Measurements from ENCODE around the gene GADD45A.

Gene GADD45A

DNA sequence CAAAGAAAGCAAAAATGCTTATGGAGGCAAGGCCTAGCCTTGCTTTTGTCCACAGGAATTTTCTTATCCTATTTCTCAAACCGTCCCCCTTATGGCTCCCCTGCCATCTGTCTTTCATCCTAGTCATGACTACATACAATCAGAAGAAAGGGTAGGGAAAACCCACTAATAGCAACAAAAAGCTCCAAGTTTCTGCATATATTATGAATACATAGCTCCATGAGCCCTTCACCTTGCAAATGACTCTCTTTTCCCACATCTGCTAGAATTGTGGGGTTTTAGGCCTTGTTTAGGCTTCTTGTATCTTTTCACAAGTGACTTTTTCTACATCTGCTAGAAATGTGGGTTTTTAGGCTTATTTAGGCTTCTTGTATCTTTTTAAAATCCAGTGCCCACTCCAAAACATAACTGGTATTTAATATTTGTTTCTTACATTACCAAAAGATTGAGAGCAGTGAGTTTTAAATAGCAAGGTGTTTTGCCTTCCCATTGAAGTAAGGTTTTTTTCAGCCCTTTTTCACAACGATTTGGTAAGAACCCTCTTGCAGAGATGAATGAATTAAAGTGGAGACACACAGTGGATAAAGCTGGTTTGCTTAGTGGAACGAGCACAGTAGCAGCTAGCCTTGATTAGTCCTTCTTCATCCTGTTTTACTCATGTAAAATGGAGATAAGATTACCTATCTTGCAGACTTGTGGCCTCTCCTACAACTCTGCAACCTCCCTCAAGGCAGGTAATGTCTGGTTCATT is 4.4 kb downstream of the GADD45A start:
- peak; percentile 48 for DNase-seq (ENCODE audit: low spot score)

DNA sequence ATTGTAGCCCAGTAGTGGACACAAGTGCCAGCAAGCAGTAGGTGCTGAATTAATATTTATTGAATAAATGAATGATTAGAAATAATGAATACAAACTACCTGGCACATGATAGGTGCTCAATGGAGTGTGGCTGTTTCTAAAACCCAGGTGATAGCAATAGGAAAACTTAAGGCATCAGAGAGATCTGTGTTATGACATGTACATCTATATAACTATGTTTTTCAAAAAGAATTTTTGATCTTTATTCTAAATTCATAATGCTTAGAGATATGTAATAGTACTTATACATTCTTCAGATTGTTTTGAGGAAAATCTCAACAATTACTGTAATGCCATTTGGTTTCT is 5.0 kb downstream of the GADD45A start:
- no peak for DNase-seq (ENCODE audit: low spot score)

DNA sequence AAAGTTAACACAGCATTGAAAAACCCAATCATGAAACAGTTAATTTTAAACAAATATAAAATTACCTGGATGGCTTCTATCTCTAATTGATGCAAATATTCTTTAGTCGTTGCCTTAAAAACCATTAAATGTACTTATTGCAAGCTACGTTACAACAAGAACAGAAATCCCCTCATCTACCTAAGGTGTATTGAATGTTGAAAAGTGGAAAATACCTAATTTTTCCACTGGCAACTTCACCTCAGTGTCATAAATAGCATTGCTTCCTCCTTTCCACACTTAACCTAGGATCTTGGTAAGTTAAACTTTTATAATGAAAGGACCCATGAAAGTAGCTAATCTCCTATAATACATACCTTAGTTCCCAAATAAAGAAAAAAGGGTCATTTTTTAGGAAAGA is 5.4 kb downstream of the GADD45A start:
- no peak for DNase-seq (ENCODE audit: low spot score)

DNA sequence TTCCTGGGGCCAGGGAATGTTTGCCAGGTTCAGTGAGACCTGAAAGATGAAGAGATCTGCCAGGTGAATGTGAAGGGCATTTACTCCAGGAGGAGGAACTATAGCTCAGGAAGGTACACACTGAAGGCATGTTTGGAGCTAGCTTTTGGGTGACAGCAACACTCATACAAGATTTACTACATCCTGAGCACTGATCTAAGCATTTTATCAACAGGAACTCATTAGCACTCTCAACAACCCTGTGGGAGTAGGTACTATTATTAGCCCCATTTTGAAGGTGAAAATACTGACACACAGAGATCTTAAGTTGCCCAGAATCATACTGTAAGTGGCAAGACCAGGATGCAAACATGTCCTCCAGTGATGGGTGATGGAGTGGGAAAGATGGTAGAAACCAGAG is 6.7 kb downstream of the GADD45A start:
- DNase-seq (ENCODE audit: low spot score) = no peak

DNA sequence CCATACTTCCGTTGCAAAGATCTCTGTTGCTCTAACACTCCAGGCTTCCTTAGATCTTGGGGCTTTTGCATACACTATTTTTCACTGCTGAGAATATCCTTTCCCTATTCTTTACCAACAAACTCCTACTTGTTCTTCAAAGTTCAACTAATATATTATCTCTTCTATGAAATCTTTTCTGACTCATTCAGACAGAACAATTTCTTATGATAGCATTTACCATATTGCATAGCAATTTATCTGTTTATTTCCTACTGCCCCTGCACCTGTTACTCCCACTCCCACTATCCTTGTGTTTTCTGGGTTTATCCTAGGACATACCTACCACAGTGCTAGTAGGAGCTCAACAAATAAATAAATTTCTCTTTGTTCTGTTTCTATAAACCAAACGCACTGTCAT is 11.0 kb downstream of the GADD45A start:
- no peak for DNase-seq (ENCODE audit: low spot score)

DNA sequence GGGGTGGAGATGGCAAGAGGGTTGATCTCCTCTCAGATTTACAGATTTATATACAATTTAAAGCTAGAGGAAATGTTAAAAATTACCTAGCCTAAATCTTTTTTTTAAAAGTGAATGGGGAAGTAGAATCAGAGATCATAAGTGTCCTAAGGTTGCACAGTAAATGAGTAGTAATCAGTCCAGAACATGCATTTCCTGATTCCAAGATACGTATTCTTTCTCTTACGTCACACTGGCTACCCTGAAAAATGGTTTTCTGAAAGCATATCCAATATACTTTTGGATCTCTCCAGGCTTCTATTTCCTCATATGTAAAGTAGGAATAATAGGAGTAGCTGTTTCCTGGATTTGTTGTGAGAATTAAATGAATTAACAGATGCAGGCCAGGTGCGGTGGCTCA is 11.7 kb downstream of the GADD45A start:
- DNase-seq (ENCODE audit: low spot score) = no peak

DNA sequence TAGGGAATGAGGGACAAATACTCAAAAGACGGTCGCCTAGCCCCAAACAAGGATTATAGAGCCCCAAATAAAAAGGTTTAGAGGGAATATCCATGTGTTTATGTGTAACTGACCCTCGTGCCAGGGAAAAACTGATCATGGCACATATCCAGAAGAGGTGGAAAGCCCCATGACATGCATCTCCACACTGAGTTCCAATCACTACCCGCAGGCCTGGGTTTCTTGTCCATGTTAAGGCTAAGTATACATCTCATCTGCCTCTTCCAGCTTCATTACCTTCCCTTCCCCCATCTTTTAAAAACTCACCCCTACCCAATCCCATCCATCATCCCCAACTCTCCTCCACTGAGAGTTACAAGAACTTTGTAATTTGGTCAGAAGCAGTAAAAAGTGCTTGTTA is 15.2 kb downstream of the GADD45A start:
- DNase-seq (ENCODE audit: low spot score) = no peak

DNA sequence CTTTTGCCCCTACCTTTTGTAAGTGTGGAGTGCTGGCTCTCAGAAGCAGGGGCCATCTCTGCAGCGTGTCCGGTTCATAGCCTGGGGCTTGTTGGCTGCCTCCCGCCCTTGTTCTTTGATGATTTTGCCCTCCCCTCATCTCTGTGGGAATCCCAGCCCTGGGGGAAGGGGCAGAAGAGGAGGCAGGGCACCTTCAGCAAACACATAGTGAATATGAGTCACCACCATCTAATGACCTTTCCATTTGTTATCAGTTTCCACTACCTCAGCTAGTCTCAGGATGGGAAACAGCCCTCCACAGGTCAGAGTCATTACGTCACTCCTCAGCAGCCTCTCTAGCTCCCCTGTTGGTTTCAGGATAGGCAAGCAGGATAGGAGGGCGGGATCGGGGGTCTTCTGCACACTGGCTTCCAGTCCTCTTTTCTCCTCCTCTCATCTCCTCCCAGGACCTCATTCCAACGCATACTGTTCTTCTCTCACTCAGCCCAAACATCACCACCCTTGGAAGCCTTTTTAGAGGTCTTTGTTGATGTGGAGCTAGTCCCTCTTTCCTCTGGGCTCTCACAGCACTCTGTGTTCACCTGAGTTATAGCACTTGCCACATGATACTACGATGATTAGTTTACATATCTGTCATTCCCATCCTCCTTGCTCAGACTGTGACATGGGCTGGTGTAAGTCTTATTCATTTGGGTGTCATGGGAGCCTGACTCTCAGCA is 15.8 kb downstream of the GADD45A start:
- DNase-seq (ENCODE audit: low spot score) = peak; percentile 61

DNA sequence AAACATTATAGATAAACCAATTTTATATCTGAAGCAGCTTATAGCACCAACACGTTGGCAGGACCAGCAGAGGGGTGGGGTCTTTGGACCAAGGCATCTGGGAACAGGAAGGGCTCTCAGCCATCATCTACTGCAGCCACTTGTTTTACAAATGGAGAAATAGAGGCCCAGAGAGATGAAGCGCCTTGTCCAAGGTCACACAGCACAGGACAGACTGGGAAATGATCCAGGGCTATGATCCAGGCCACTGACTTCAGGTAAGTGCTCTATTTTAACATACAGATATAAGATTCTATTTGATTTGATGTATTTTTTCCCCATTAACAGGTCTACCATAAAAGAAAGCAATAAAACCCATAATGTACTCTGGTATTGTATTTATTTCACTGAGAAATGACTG is 16.9 kb downstream of the GADD45A start:
- no peak for DNase-seq (ENCODE audit: low spot score)

DNA sequence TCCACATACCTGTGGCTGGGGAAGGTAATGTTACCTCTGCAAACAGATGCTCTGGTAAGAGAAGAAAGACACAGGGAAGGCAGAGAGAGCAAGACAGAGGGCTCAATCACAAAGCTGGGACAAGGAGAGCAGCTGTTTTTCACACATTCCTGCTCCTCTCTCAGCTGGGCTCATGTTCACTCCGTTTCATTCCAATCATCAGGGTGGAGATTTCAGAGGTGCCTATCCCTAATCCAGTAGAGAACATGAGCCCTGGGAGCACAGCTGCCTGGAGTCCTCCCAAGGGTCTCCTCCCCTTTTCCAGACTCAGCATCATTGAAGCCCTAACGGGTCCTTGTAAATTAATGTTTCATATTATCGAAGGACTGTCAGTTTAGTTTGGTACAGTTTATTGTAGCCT is 19.4 kb downstream of the GADD45A start:
- DNase-seq (ENCODE audit: low spot score) = no peak

DNA sequence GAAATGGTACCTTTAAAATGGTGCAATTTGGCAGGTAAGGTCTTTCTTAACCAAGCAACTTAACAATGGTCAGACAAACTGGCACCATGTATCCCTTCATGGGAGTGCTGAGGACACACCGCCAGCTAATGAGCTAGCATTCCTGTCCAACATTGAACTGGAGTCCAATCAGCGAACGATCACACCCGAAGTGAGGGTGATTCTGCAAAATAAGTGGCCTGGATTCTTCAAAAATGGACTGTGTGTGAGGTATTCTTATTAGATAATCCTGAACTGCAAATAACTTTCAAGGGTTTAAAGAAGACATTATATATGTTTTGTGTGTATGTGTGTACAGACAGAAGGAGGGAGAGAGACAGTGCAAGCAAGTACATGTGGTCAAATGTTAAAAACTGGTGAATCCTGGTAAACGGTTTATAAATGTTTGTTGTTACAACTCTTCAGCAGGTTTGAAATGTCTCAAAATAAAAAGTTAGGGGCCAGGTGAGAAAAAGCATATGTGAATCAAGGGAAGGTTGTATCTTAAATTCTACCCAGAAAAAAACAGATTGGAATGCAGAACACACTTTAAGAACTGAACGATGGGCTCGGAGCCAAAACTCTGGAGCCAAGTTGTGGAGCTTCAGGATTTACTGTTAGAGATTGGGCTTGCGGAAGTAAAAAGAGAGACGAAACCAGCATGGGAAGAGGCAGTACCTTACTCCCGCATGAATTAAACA is 20.9 kb downstream of the GADD45A start:
- DNase-seq (ENCODE audit: low spot score) = no peak

DNA sequence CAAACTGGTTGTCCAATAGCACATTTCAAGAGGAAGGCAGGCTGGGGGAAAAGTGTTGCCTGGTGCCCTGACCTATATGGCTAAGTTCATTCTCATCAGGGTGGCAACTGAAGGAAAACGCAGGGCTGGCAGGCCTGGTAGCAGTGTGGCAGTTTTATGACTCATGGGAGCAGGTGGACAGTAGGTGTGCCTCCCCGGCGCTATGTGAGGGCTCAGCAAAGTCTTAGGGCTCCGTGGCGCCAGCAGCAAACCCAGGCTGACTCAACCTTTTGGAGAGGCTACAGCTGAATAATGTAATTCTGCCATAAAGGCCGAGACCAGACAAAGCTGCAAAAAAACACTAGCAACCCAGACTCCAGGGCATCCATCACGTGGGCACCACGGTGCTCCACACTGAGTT is 23.6 kb downstream of the GADD45A start:
- DNase-seq (ENCODE audit: low spot score) = no peak

DNA sequence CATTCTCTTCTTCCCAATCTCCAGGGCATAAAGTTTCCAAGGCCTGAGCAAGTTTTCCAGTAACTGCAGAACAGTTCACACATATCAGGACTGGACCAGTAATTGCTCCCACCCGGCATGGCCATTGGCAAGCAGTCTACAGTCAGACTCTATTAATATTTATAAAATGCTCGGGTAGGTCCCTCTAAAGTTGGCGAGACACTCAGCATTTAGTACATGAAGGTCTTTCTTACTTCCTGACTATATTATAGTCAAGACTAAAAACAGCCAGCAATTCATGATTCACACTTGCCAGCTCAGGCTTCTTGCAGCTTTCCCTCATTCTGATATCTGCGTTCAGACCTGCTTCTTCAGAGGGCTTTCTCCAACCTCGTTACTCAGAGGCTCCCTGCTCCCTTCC is 25.4 kb downstream of the GADD45A start:
- no peak for DNase-seq (ENCODE audit: low spot score)

DNA sequence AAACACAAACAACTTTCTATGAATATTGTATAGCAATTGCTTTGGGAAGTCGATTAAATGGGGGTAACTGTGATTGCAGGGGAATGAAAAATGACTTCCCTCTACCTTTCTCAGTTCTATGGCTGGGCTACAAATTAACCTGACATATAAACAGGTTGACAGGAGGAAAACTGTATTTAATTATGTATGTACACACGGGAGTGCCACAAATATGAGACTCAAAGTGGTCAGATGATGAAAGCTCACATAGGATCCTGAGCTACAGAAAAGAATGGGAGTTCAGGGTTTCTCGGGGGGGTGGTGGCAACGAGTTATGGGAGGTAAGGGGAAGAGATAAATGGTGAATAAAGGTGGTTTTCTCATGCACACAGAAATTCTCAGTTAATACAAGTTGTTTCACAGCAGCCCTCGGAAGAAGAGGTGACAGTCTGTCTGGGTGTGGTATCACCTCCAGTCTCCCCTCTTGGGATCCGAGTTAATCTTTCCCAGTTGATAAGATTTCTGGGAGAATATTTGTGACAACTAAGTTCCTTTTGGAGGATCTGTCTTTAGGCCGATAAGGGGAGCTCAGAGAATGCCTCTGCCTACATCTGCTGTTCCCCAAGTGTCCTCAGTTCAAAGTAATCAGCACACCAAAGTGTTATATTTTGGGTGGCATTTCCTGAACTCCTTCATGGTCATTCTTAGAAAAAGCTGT is 26.3 kb downstream of the GADD45A start:
- DNase-seq (ENCODE audit: low spot score) = peak; percentile 25

DNA sequence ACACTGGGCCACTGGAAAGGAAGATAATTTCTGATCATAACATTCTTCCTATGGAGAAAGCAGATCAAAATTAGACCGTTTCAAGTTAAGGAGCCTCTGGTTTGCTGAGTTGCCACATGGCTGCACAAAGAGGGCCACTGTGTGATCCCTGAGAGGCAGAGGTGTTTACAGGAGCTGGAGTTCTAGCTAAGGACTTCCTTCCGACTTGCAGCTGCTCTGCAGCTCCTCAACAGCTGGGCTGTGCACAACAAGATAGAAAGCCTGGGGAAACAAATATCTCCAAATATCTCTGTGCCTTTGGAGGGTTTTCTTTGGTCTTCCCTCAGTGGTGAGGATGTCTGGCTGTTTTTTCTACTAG is 26.8 kb downstream of the GADD45A start:
- no peak for DNase-seq (ENCODE audit: low spot score)

DNA sequence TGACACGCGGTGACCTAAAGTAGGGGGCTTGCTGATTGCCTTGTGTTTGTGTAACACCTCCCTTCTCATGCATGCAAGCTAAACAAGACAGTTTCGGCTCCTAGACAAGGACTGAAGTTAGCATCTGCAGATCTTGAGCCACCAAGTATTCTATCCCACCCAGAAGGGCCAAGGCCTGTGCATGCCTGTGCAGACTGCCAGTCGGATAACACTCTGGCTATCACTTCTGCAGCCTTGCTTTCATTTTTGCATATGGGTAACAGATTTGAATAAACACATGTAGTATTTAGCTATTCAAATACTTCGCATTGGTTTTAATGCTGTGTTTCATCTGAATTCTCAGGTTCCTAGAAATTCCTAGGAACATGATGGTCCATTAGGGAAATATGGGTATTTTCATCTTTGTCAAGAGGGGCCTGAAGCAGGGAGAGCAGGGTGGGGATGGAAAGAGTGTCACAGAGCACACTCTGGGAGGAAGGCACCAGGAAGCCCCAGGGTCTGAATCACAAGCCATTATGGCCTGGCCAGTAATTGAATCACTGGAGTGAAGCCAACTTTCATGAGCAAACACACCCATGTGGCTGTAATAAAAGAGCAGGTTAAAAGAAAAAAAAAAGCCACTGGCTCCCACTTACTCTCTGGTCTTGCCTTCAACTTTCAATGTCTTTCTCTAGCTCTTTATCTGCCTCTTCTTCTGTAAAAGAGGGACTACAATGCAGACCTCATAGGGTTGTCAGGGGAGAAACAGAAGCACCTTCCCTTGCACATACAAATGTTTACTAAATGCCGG is 28.3 kb downstream of the GADD45A start:
- DNase-seq (ENCODE audit: low spot score) = peak; percentile 52

DNA sequence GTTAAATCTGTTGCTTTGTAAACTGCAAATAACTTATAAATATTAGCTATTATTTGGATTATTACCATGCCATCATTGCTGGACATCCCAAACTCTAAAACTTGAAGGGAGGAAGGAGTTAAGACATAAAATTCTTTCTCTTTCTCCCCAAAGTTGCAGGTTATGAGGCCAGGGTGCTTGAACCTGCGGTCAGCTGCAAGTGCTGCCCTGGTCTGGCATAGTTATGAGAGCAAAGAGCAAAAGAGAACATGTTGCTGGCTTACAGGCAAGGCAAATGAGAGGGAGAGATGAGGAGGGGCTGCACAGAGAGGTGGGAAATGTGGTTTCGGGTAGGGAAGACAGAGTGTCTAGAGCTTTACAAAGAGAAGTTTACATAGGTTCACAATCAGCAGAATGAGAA is 30.8 kb downstream of the GADD45A start:
- no peak for DNase-seq (ENCODE audit: low spot score)

DNA sequence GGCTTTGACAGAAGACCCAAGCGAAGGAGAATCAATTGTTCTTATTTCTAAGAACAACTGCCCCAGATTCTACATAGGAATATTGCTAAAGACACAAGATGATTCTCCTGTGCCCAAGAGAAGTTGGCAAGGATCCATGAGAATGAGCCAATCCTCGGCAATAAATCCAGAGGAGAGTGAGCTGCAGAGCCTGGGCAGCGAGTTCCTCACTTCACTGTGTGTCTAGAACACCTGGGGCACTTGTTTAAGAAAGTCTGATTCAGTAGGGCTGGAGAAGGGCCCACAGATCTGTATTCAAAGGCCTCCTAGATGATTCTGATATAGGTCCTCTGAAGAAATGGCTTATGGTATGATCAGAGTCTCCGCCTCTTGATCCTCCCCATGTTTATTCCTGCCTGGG is 31.8 kb downstream of the GADD45A start:
- peak; percentile 27 for DNase-seq (ENCODE audit: low spot score)

DNA sequence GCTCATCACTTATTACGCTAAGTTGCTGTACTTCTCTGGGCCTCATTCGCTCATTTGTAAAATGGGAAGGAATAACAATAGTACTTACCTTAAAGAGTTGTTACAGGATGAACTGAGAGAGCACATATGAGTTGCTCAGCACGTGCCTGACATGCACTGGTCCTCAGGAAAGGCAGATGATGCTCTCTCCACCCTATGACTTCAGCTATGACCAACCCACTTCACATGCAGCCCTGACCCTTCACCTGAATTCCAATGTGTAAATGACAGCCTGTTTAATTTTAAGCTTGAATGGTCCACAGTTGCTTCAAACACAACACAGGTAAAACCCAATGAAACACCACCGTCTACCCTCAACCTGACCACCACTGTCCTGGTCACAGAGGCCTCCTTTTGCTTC is 32.9 kb downstream of the GADD45A start:
- DNase-seq (ENCODE audit: low spot score) = no peak

DNA sequence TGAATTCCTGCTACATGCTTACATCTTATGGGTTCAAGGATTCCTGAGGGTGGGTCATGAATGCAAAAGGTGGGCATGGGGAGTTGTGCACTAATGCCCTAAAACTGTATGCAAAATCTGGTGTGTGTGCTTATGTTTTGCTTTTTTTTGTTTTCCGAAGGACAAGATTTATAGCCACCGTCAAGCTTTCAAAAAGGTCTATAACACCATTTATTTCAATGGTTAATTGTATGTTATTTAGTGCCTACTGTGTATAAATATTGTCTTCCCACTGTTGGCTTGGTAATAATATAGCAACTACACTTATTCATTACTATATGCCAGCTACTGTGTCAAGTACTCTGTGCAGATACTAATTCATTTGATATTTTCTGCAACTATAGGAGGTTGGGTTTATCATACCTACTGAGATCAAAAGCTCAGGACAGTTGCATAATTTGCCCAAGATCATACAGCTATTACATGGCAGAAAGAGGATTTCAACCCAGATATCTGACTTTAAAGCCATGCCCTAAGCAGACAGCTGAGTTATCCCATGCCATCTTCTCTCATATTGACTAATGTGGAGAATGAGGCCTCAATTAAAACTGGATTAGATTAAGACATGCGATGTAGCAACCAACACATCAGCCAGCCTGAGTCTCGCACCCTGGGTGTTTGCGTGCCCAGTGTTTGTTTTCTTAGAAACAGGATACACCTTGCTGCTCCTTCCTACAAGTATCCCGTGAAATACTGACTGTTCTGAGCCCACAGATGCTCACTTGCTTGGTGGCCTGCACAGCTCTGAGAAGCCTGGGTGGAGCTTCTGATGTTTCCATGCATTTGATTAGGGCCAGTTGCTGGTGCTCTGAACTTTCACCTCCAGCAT is 34.6 kb downstream of the GADD45A start:
- DNase-seq (ENCODE audit: low spot score) = no peak

DNA sequence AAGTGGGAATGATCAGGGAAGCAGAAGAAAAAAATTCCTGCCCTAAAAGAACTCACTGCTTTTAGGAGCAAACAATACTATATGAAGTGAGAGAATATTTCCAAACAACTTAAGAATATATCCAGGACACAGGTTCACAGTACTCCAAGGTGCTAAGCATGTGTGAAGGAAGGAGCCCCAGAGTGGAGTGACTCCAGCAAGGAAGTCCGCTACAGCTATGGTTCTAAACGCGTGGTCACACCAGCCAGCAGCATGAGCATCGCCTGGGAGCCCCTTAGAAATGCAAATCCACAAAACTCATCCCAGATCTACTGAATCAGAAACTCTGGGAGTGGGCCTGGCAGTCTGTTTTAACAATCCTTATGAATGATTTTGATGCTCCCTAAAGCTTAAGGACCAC is 36.1 kb downstream of the GADD45A start:
- no peak for DNase-seq (ENCODE audit: low spot score)

Data from hematopoietic multipotent progenitor cell treated with erythropoietin and hydrocortisone succinate and interleukin-3 and kit ligand, for 17 days (in vitro differentiated cells).